ENCODE data around the gene CDH4. TPM values are rescaled to one million over a fixed set of nuclear protein-coding genes. Genes with fewer than 3 reads are reported as not detected.

Gene CDH4
- total and polyA plus RNA-seq, 2 of the 4 experiments (the other 2 are of a cell fraction) = 1.6 to 3.5 TPM

GRCh38 chr20:61650912-61651733 is 399.1 kb downstream of the CDH4 start:
- H3K36me3 ChIP-seq (ENCODE audit: control insufficient read depth, insufficient read depth, low read length) = no peaks in the 10 kb centered on the region

More at GRCh38 chr20:61650912-61651733, 399.1 kb downstream of the CDH4 start:
- no TSS peak for BruUV-seq (replicated peaks)
- Histone ChIP-seq H3K4me3 (ENCODE audit: insufficient read depth, low read depth, low read length) (no peak overlapping the region), H3K18ac (ENCODE audit: low read depth, low read length) (no peak overlapping the region), H2BK15ac (ENCODE audit: low read depth, low read length) (no peak overlapping the region), H3K9me1 (ENCODE audit: insufficient read depth, low read length) (no peaks in the 10 kb centered on the region), H2AK5ac (ENCODE audit: low read depth, low read length) (no peak overlapping the region), H4K8ac (ENCODE audit: low read depth in 2 of 2, low read length in 2 of 2) (no peak overlapping the region), H2BK5ac (ENCODE audit: low read depth, low read length, poor library complexity, severe bottlenecking) (no peak overlapping the region), H3K4me1 (ENCODE audit: control insufficient read depth, insufficient read depth, low read length) (no peaks in the 10 kb centered on the region), H3K23ac (ENCODE audit: low read depth, low read length) (no peak overlapping the region), H2AK9ac (replicated peaks; ENCODE audit: low read depth, low read length, poor library complexity) (no peak overlapping the region), H3K79me1 (ENCODE audit: low read depth in 1 of 2, low read length in 2 of 2) (no peaks in the 10 kb centered on the region), H3K4me2 (ENCODE audit: low read depth, low read length) (no peak overlapping the region), H2AFZ (replicated peaks; ENCODE audit: low read length, poor library complexity) (no peak overlapping the region), H3K27me3 (ENCODE audit: control insufficient read depth, insufficient read depth, low read length) (no peaks in the 10 kb centered on the region), H4K91ac (ENCODE audit: insufficient read depth, low read depth, low read length) (no peak overlapping the region), H3K56ac (ENCODE audit: extremely low read depth, insufficient read depth, low read length) (no peak overlapping the region), H3K27ac (ENCODE audit: insufficient read depth, low read length) (no peak overlapping the region), H2BK20ac (ENCODE audit: low read depth, low read length) (no peak overlapping the region), H3K9me3 (ENCODE audit: control insufficient read depth, insufficient read depth, low read length) (peaks cover 3% of the 10 kb centered on the region; the same call in 1 of the 2 replicates), H3K4ac (ENCODE audit: low read depth, low read length) (no peak overlapping the region), H4K20me1 (ENCODE audit: insufficient read depth, low read length) (no peaks in the 10 kb centered on the region; the same call in 1 of the 2 replicates), H2BK120ac (ENCODE audit: low read depth, low read length) (no peak overlapping the region), H4K5ac (ENCODE audit: low read depth, low read length) (no peak overlapping the region), H3K14ac (replicated peaks; ENCODE audit: low read depth, low read length) (no peak overlapping the region), H3K9ac (ENCODE audit: low read depth, low read length) (no peak overlapping the region)
- ChIA-PET CTCF (interaction anchor here (0.5 kb wide), 1 partner anchor 307 kb away, joined by 3 read pairs; no protein-coding TSS in a partner anchor), POLR2A (ENCODE audit: unreplicated experiment) (no interaction called here)
- 75% methylated on average over 5 of the region's 34 CpGs; no CpG with 5 or more reads in 1 of the 2 experiments for WGBS, 2 experiments (ENCODE audit: extremely low coverage in 2 of 2, insufficient read length in 1 of 2)
- no peak for DNase-seq
- dilution Hi-C loops (cut with HindIII; ENCODE audit: low sequenced_read_pairs, unreplicated experiment) (no loop called here), intact Hi-C loops (cut with micrococcal nuclease) (no loop called here), in situ Hi-C loops (cut with MboI; ENCODE audit: low sequenced_read_pairs) (no loop called here)
- TF ChIP-seq MAZ (IDR thresholded peaks at IDR 0.05; ENCODE audit: borderline replicate concordance, low read depth, low read length) (no peak), CHD1 (IDR thresholded peaks at IDR 0.05; ENCODE audit: low read depth, low read length) (no peak)
- ATAC-seq (ENCODE audit: low read depth) = no peak

All from IMR-90 (cell line).